HG02943 (cell line): ENCODE data around the gene HTR3C.
"Not testable (repeated sequence)": the region's sequence is repeated elsewhere in the genome, so short reads cannot be mapped to it uniquely, and the experiment has no call there.

Source experiments
- ATAC-seq: cut with Tn5 transposase; IDR thresholded peaks from one replicate; pipeline ENCODE4 v1.9.1; 2021; ENCODE audit warnings: mild to moderate bottlenecking, low read depth, moderate library complexity; ENCODE audit not compliant: unreplicated experiment

Gene HTR3C

GRCh38 chr3:184052767-184053166 is at the start of gene HTR3C:
HTR3C (plus strand) TSS chr3:184053047; CDS start chr3:184053081, 34 bp downstream.
- ATAC-seq, result no peak

- no peak for ATAC-seq
Observed at GRCh38 chr3:184003187-184003967, 49.5 kb upstream of the HTR3C start.

GRCh38 chr3:184004476-184004875 is 48.4 kb upstream of the HTR3C start:
- ATAC-seq, result no peak

- ATAC-seq, result no peak
Observed at GRCh38 chr3:184005941-184006507, 46.8 kb upstream of the HTR3C start.

- not testable (repeated sequence) for ATAC-seq
Observed at GRCh38 chr3:184007143-184007813, 45.6 kb upstream of the HTR3C start.

- ATAC-seq, result no peak
Observed at GRCh38 chr3:184008161-184008560, 44.7 kb upstream of the HTR3C start.

GRCh38 chr3:184011230-184011876 is 41.5 kb upstream of the HTR3C start:
- ATAC-seq, result no peak

- no peak for ATAC-seq
Observed at GRCh38 chr3:184011937-184012889, 40.6 kb upstream of the HTR3C start.

- no peak for ATAC-seq
Observed at GRCh38 chr3:184015381-184016019, 37.3 kb upstream of the HTR3C start.

- ATAC-seq, result no peak
Observed at GRCh38 chr3:184016169-184016570, 36.7 kb upstream of the HTR3C start.

- ATAC-seq, result peak; percentile 64
Observed at GRCh38 chr3:184016811-184017671, 35.8 kb upstream of the HTR3C start.

- peak; percentile 93 for ATAC-seq
Observed at GRCh38 chr3:184017672-184018423, 35.0 kb upstream of the HTR3C start, which contains the start of gene ABCC5. ABCC5 (minus strand) TSS chr3:184017884; CDS start chr3:184014392, 3,492 bp downstream.

- ATAC-seq, result no peak
Observed at GRCh38 chr3:184018424-184018973, 34.3 kb upstream of the HTR3C start.

- ATAC-seq, result no peak
Observed at GRCh38 chr3:184022323-184022722, 30.5 kb upstream of the HTR3C start.

GRCh38 chr3:184025256-184025655 is 27.6 kb upstream of the HTR3C start:
- ATAC-seq, result not testable (repeated sequence)

- ATAC-seq, result not testable (repeated sequence)
Observed at GRCh38 chr3:184028275-184028890, 24.5 kb upstream of the HTR3C start.

GRCh38 chr3:184029443-184029842 is 23.4 kb upstream of the HTR3C start:
- ATAC-seq, result no peak
